PC-9 (cell line): Measurements from ENCODE around the gene LMX1A.

Source experiments
- CTCF ChIP-seq: fragments of 200-600 bp; sonication (generic); conservative IDR thresholded peaks from 2 replicates; pipeline ENCODE4 v1.6.1; 2017; ENCODE audit warnings: mixed run types, antibody characterized with exemption, mild to moderate bottlenecking, moderate library complexity
- EZH2 ChIP-seq: fragments of 200-600 bp; sonication (generic); IDR thresholded peaks from 2 replicates; pipeline ENCODE4 v1.8.0; 2017; ENCODE audit warnings: antibody characterized with exemption, low read depth

- TF ChIP-seq CTCF (no peak), EZH2 (no peak)
Measured at GRCh38 chr1:165371588-165372225, 15.2 kb upstream of the LMX1A start.
